H7 (cell line): ENCODE data around the gene RPL12. TPM values are rescaled to one million over a fixed set of nuclear protein-coding genes. Genes with fewer than 3 reads are reported as not detected.
"Not testable (repeated sequence)": the region's sequence is repeated elsewhere in the genome, so short reads cannot be mapped to it uniquely, and the experiment has no call there.

Experiments used
- DNase-seq: peaks from one replicate; pipeline ENCODE4 v3.0.0; 2012
- H3K27me3 ChIP-seq: 2 replicates; pipeline ENCODE4 v1.6.0; 2011; ENCODE audit warnings: mild to moderate bottlenecking, low read length; ENCODE audit not compliant: control insufficient read depth, insufficient read depth
- H3K36me3 ChIP-seq: replicated peaks from 2 replicates; pipeline ENCODE4 v1.5.1; 2011; ENCODE audit warnings: low read length; ENCODE audit not compliant: control insufficient read depth, insufficient read depth
- H3K4me3 ChIP-seq: 2 replicates; pipeline ENCODE4 v1.5.1; 2011; ENCODE audit warnings: low read depth, mild to moderate bottlenecking, control low read depth, low read length, moderate library complexity; ENCODE audit not compliant: insufficient read depth
- total RNA-seq: library from RNA; depleted of rRNA; stranded (reverse); fragments of >200 nt; shearing (Covaris generic); gene quantifications from 2 replicates; pipeline ENCODE4 v1.2.3, GENCODE V29; 2014

Gene RPL12
- total RNA-seq, 1 experiment from 2014 or later: 2,219 TPM

DNA sequence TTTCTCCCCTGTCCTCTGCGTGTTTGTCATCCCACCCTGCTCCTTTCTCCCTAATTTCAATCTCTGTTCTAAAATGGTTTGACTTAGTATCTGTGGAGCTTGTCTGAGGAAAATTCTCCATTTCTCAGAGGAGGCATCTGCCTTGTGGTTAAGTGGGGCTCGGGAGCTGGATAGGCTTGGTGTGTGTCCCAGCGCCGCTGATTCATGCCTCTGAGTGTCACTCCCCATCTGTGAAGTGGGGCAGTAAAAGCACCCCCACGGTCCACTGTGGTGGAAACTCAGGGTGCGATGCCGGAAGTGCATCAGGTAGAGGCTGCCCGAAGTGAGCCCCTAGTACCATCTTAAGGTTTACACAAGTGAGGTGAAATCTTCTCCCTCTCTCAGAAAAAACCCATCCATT, 37.7 kb upstream of the RPL12 start:
- Histone ChIP-seq H3K36me3 (peaks cover 6% of the 10 kb centered on the region), H3K4me3 (no peak overlapping the region), H3K27me3 (no peaks in the 10 kb centered on the region)
- DNase-seq: no peak

DNA sequence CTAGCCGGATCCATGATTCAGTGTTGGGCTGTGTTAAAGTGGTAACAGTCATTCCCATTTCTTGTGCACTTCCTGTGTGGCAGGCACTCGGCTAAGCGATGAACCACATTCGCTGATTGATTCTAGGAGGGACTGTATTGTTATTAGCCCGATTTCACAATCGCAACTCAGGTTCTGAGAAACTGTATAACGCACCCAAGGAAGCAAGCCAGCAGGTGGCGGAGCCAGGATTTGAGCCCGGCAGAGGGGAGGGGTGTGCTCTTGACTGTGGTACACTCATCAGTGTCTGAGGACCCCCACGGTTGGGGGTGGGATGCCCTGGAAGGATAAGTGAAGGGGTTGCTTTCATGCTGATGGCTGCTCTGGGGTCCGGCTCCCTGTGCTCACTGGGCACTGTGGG, 34.8 kb upstream of the RPL12 start:
- H3K27me3 ChIP-seq: no peaks in the 10 kb centered on the region

DNA sequence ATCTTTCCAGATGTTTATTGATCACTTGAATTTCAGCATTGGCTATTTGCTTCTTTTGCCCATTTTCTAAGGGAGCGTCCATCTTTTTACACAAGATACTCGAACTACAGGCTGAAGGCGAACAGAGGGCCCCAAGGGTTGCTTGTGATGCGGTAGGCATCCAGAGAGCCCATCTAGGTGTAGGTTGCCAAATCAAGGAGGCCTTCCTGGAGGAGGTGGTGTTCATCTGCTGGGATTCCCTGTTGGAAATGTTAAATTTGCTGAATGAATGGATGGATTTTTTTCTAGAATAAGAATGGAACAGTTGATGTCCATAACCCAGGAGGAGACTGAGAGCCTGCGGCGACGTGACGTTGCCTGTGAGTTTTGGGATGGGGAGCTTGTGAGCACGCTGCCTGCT, 31.5 kb upstream of the RPL12 start:
- Histone ChIP-seq H3K27me3 (no peaks in the 10 kb centered on the region), H3K36me3 (peaks cover 10% of the 10 kb centered on the region), H3K4me3 (no peak overlapping the region)
- DNase-seq: no peak

More for the DNA sequence above, 34.8 kb upstream of the RPL12 start:
- Histone ChIP-seq H3K36me3 (peaks cover 4% of the 10 kb centered on the region), H3K4me3 (no peak overlapping the region)
- DNase-seq: peak; percentile 61

DNA sequence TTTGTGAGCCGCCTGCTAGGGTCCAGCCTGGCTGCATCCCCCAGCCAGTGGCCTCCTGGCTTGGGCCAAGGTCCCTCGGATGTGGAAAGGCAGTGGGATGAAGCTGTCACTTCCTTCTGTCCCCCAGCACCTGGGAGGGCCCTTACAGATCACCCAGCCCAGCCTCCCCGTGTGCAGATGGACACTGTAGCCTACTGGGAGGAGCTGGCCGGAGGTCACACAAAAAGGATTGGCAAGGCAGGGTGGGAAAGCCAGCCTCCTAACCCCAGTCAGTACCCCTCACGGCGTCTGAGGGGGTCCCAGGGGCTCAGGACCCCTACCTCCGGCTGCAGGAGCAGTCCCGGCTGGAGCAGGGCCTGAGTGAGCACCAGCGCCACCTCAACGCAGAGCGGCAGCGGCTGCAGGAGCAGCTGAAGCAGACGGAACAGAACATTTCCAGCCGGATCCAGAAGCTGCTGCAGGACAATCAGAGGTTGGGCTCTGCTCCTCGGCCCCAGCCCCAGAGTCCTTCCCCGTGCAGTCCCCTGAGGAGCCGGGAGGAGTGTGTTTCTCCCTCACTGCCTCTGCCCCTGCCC, 28.4 kb upstream of the RPL12 start:
- no peak overlapping the region for H3K4me3 ChIP-seq
- peaks cover 10% of the 10 kb centered on the region for H3K36me3 ChIP-seq
- no peaks in the 10 kb centered on the region for H3K27me3 ChIP-seq
- DNase-seq: no peak

DNA sequence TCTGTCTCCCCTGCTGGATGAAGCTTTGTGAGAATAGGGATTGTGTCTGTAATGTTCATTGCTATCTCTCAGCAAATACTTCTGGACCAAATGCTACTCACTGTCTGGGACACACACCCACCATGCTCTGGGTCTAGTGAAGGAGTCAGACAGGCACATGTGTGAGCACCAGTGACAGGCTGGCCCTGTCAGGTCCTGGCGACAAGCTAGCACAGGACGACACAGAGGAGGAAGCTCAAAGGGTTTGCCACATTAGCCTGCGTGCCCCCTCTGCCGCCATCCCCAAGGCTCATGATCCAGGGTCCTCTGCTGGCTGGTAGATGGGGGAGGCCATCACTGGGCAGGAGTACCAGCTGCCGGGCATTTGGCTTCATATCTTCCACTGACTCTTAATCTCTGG, 23.4 kb upstream of the RPL12 start:
- DNase-seq: no peak
- Histone ChIP-seq H3K4me3 (no peak overlapping the region), H3K36me3 (peaks cover 7% of the 10 kb centered on the region), H3K27me3 (no peaks in the 10 kb centered on the region)

DNA sequence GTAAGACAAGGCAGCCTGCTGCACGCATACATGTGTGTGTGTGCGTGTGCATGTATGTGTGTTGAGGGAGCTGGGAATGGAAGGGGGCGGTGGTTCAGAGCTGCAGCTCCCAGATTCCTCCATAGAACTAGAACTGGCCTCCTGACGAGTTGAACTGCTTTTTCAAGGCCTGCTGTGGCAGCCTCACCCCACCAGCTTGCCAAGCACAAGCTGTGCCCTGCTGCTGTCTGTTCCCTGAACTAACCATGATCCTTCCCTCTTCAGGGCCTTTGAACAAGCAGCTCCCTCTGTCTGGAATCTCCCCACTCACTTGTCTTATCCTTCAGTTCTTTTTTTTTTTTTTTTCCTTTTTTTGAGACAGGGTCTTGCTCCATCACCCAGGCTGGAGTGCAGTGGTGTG, 22.7 kb upstream of the RPL12 start:
- Histone ChIP-seq H3K36me3 (peaks cover 4% of the 10 kb centered on the region), H3K4me3 (no peak overlapping the region), H3K27me3 (no peaks in the 10 kb centered on the region)
- no peak for DNase-seq

DNA sequence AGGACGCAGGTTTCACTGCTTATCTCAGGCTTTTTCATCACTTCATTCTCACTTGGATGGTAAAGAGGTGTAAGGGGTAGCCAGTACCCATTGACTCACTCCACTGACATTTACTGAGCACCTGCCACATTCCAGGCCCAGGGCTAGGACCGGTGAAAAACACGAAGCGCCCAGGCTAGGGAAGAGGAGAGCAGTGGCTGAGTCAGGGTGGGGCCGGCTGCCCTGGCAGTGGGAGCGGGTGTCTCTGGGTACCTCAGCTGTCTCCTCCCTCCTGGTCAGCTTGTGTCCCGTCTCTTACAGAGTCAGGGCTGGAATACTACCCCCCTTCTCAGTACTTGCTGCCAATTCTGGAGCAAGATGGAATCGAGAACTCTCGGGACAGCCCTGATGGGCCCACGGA, 22.3 kb upstream of the RPL12 start:
- no peak overlapping the region for H3K4me3 ChIP-seq
- peaks cover 2% of the 10 kb centered on the region for H3K36me3 ChIP-seq
- no peak for DNase-seq
- H3K27me3 ChIP-seq: no peaks in the 10 kb centered on the region

DNA sequence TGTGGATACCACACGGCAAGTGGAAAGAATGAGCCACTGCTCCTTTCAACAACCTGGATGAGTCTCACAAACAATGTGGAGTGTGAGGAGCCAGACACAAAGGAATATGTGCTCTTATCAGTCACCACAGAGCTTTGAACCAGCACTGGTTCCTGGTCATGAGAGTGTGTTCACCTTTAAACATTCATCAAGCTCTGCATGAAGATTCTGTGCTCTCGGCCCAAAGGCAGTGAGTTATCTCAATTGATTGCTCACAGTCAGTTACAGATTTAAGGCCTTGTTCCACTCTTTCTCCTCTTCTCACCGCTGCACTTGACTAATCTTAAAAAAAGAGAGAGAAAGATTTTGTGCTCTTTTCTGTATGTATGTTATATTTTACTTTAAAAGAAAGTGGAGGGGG, 19.5 kb upstream of the RPL12 start:
- DNase-seq: no peak
- Histone ChIP-seq H3K27me3 (no peaks in the 10 kb centered on the region), H3K36me3 (peaks cover 4% of the 10 kb centered on the region), H3K4me3 (no peak overlapping the region)

DNA sequence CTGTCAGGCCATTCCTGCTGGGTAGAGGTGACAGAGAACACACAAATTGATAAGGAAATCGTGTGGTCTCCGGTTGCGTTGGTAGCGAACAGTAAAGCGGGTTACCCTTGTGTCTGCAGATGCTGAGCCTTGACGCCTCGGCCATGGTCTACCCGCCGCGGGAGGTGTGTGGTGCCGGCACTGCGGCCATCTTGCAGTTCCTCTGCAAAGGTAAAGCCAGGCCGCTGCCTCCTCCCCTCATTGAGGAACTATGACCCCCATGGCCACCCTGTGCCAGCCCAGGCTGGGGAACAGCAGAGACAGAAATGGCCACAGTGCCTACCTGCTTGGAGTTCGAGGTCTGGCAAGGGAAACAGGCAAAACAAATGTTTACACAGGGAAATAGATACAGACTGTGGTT, 16.4 kb upstream of the RPL12 start:
- Histone ChIP-seq H3K36me3 (peaks cover 5% of the 10 kb centered on the region), H3K27me3 (no peaks in the 10 kb centered on the region), H3K4me3 (no peak overlapping the region)
- no peak for DNase-seq

DNA sequence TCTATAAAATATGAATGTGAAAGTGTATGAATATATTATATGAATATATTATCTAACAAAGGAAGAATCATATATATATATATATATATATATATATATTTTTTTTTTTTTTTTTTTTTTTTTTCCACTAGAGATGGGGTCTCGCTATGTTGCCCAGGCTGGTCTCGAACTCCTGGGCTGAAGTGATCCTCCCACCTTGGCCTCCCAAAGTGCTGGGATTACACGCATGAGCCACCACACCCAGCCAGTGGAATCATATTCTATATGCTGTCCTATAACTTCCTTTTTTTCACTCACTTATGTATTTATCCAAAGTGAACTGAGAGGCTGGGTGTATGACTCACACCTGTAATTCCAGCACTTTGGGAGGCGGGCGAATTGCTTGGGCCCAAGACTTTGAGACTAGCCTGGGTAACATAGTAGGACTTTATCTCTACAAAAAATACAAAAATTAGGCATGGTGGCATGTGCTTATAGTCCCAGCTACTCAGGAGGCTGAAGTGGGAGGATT, 15.3 kb upstream of the RPL12 start:
- not testable (repeated sequence) for H3K4me3 ChIP-seq, DNase-seq, H3K27me3 ChIP-seq
- peaks cover 13% of the 10 kb centered on the region for H3K36me3 ChIP-seq

DNA sequence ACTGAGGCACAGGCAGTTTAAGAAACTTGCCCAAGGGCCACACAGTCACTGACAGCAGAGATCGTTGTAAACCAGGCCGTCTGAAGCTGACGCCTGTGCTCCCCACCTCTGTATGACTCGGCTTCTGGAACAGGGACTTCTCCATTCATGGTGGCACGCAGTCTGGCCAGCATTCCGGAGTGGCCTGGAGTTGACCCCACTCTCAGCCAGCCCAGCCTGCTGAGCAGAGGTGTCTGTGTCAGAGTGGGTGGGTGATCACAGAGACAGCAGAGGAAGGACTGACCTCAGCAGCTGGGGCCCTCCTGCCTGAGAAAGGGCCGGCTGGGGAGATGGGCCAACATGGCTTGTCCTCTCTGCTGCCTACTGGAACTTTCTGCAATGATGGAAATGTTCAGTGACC, 12.7 kb upstream of the RPL12 start:
- no peak for DNase-seq
- peaks cover 20% of the 10 kb centered on the region for H3K36me3 ChIP-seq
- H3K4me3 ChIP-seq: no peak overlapping the region
- H3K27me3 ChIP-seq: no peaks in the 10 kb centered on the region

DNA sequence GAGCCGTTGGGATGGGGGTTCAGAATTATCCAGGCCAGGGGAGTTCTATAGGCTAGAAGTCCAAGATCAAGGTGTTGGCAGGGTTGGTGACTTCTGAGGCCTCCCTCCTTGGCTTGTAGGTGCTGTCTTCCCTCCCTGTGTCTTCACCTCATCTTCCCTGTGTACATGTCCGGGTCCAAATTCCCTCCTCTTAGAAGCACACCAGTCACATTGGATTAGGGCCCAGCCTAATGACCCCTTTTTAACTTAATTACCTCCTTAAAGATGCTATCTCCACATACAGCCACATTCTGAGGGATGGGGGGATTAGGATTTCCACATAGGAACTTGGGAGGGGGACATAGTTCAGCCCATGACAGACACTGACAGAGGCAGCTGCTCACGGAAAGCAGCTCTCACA, 12.2 kb upstream of the RPL12 start:
- Histone ChIP-seq H3K4me3 (no peak overlapping the region), H3K36me3 (peaks cover 19% of the 10 kb centered on the region), H3K27me3 (no peaks in the 10 kb centered on the region)
- DNase-seq: no peak

DNA sequence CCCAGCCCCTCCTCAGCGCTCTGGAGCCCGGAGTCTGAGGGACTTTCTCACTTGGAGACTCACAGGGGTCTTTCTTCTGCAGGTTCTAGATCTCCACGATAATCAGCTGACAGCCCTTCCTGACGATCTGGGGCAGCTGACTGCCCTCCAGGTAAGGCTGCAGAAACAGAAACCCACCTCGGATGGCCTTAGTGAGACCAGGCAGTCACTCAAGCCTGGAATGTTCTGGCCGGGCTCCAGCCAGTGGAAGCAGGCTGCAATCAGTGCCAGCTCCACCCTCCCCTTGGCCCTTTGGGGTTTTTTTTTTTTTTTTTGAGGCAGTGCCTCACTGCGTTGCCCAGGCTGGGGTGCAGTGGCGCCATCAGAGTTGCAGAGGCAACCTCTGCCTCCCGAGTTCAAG, 7.7 kb upstream of the RPL12 start:
- DNase-seq: no peak
- Histone ChIP-seq H3K27me3 (no peaks in the 10 kb centered on the region), H3K36me3 (peaks cover 17% of the 10 kb centered on the region), H3K4me3 (no peak overlapping the region)

DNA sequence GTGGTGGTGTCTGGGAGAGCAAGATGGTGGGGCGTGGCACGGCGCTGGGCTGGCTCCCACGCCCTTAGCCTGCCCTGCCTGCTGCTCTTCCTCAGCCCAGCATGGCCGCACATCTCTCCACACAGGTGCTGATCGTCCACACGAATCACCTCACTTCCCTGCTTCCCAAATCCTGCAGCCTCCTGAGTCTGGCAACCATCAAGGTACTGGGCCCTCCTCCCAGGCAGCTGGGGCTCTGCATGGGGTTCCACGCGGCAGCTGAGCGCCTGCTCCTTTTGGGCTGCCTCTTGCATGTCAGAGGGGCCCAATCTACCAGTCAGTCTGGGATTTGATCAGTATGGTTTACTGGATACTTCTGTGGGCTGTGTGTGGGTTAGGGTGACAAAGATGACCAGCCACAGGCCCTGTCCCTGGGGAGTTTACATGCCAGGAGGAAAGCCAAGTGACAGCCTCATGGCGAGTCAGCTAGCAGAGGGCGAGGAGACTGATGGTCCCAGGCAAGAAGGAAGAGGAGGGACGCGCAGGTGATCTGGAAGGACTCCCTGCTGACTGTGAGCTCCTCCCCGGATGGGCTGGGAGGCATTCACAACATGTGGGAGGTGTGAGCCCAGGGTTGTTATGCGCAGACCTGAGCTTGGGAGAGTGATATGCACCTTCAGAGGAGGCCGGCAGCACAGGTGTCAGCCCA, 6.1 kb upstream of the RPL12 start:
- Histone ChIP-seq H3K4me3 (no peak overlapping the region), H3K27me3 (no peaks in the 10 kb centered on the region), H3K36me3 (peaks cover 16% of the 10 kb centered on the region)
- DNase-seq: peak; percentile 72

DNA sequence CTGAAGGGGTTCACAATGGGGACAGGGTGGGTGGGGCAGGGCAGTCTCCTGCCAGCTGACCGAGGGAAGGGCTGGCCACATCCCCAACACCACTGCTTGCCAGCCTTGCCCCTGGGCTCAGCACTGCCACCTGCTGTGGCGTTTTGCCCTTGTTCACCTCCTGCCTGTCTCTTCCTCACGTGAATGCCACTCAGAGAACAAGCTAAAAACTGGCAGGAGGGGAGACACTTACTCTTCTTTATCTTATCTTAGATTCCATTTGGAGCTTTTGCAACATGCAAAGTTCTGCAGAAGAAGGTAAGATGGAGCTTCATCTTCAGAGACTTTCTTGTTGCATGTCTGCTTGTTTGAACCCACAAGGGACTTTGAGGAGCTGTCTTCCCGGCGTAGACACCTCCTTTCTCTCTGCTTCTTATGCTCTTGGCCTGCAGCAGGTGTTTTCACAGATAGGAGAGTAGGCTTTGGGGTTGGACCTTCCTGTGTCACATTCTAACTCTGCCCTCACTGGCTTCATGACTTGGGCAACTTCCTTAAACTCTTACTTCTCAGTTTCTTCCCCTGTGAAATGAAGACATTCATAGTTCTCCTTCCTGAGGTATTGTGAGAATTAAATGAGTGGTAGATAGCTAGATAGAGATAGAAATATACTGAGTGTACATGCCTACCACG, 4.3 kb upstream of the RPL12 start:
- DNase-seq: peak; percentile 68

More for the DNA sequence above, 4.3 kb upstream of the RPL12 start:
- Histone ChIP-seq H3K27me3 (no peaks in the 10 kb centered on the region), H3K36me3 (peaks cover 3% of the 10 kb centered on the region), H3K4me3 (no peak overlapping the region)
